Uterus (tissue), 4 donors: ENCODE results near the gene DBP. TPM values are rescaled to one million over a fixed set of nuclear protein-coding genes. Genes with fewer than 3 reads are reported as not detected.
"Not testable (repeated sequence)": the region's sequence is repeated elsewhere in the genome, so short reads cannot be mapped to it uniquely, and the experiment has no call there.

Experiments used
- DNase-seq, 2 donors: peaks; one replicate each; pipeline ENCODE4 v3.0.0-alpha.2; 2019 to 2020
- H3K27ac ChIP-seq, 2 donors: fragments of 200-600 bp; sonication (generic); 1 replicate in 1 of 2; 2 replicates in 1 of 2; pipeline ENCODE4 v1.5.1; 2016 to 2018
- H3K27me3 ChIP-seq, 2 donors: fragments of 200-600 bp; sonication (generic); one replicate each; pipeline ENCODE4 v1.5.1; 2018 to 2019; ENCODE audit warnings: control low read depth in 1 of 2
- H3K36me3 ChIP-seq, 2 donors: fragments of 200-600 bp; sonication (generic); one replicate each; pipeline ENCODE4 v1.5.1; 2019; ENCODE audit warnings: control low read depth in 1 of 2
- H3K4me1 ChIP-seq, 2 donors: fragments of 200-600 bp; sonication (generic); one replicate each; pipeline ENCODE4 v1.5.1; 2018 to 2019; ENCODE audit warnings: control low read depth in 1 of 2
- H3K4me3 ChIP-seq, 2 donors: fragments of 200-600 bp; sonication (generic); 1 replicate in 1 of 2; 2 replicates in 1 of 2; pipeline ENCODE4 v1.5.1; 2018 to 2019; ENCODE audit warnings: mild to moderate bottlenecking in 1 of 2
- H3K9me3 ChIP-seq, 2 donors: fragments of 200-600 bp; sonication (generic); one replicate each; pipeline ENCODE4 v1.5.1; 2019; ENCODE audit warnings: control low read depth in 1 of 2
- POLR2A ChIP-seq, 2 donors: fragments of 450-650 bp; IDR thresholded peaks; one replicate each; pipeline ENCODE4 v1.6.1; 2016; ENCODE audit warnings: antibody characterized with exemption in 2 of 2, mild to moderate bottlenecking in 1 of 2, moderate library complexity in 1 of 2
- intact Hi-C: fragments of 100-400 bp; cut with DNase I; formaldehyde crosslinking; loops from one replicate; pipeline ENCODE4 v1.15.1; 2023; ENCODE audit warnings: low total_unique reads
- total RNA-seq, 4 donors: library from RNA; depleted of rRNA in 3 of 4; stranded (reverse); fragments of >200 nt in 3 of 4; gene quantifications; one replicate each; pipeline versions ENCODE4 v1.1.0 to v1.2.4, GENCODE V29; 2014 to 2023
- TF ChIP-seq, protein P1 (sequence below), 4 experiments: fragments of 200-600 bp in 2 of 4; fragments of 450-650 bp in 2 of 4; sonication (generic) in 2 of 4; IDR thresholded peaks; one replicate each; pipeline ENCODE4 v1.5.1; 2016 to 2019; ENCODE audit warnings: antibody characterized with exemption in 4 of 4, mild to moderate bottlenecking in 2 of 4, moderate library complexity in 1 of 4
- donor health status: DM: yes; HTN: yes; CAD: no.

DBP gene
- total RNA-seq, 4 donors from 2014 or later, result 3.1 to 29.8 (median 11.3) TPM; not detected in 1

DNA sequence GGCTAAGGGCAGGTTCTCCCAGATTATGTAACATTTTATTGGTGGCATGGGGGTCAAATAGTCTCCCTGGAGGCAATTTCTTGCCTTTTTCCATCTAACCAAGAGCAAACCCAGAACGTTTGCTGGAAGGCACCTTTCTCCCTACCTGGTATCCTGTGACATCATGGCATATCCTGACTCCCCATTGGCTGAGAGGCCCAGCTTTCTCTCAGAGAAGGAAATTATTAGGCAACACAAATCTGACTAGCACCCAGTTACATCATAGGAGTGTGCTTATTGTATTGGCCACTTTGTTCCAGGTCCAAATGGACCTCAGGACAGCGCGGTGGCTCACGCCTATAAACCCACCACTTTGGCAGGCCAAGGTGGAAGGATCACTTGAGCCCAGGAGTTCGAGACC, 22.6 kb upstream of the DBP start:
- TF ChIP-seq, protein P1, sequence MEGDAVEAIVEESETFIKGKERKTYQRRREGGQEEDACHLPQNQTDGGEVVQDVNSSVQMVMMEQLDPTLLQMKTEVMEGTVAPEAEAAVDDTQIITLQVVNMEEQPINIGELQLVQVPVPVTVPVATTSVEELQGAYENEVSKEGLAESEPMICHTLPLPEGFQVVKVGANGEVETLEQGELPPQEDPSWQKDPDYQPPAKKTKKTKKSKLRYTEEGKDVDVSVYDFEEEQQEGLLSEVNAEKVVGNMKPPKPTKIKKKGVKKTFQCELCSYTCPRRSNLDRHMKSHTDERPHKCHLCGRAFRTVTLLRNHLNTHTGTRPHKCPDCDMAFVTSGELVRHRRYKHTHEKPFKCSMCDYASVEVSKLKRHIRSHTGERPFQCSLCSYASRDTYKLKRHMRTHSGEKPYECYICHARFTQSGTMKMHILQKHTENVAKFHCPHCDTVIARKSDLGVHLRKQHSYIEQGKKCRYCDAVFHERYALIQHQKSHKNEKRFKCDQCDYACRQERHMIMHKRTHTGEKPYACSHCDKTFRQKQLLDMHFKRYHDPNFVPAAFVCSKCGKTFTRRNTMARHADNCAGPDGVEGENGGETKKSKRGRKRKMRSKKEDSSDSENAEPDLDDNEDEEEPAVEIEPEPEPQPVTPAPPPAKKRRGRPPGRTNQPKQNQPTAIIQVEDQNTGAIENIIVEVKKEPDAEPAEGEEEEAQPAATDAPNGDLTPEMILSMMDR (IDR thresholded peaks at IDR 0.05), result no peak
- no peak for TF ChIP-seq POLR2A (IDR thresholded peaks at IDR 0.05)
- no peaks in the 10 kb centered on the region for H3K36me3 ChIP-seq
- intact Hi-C loops, result no loop called here

DNA sequence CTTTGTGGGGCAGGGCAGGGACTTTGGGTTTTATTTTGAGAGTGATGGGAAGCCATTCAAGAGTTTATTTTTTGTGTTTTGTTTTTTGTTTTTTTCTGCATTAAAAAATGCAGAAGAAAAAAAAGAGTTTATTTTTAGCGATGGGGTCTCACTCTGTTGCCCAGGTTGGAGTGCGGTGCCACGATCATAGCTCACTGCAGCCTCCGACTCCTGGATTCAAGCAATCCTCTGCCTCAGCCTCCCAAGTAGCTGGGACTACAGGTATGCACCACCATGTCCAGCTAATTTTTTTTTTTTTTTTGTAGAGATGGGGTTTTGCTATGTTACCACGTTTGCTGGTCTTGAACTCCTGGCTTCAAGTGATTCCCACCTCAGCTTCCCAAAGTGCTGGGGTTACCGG, 21.3 kb upstream of the DBP start:
- H3K36me3 ChIP-seq, result no peaks in the 10 kb centered on the region
- intact Hi-C loops, result no loop called here
- H3K9me3 ChIP-seq, result no peaks in the 10 kb centered on the region
- H3K27me3 ChIP-seq, result no peaks in the 10 kb centered on the region
- H3K27ac ChIP-seq, result no peak overlapping the region
- no peak for DNase-seq
- no peaks in the 10 kb centered on the region for H3K4me1 ChIP-seq
- no peak overlapping the region for H3K4me3 ChIP-seq
- TF ChIP-seq, protein P1 (IDR thresholded peaks at IDR 0.05), result no peak
- no peak for TF ChIP-seq POLR2A (IDR thresholded peaks at IDR 0.05)

More for the DNA sequence above, 22.6 kb upstream of the DBP start:
- H3K4me3 ChIP-seq, result no peak overlapping the region
- H3K4me1 ChIP-seq, result no peaks in the 10 kb centered on the region
- H3K9me3 ChIP-seq, result no peaks in the 10 kb centered on the region
- no peak overlapping the region for H3K27ac ChIP-seq
- no peak for DNase-seq
- no peaks in the 10 kb centered on the region for H3K27me3 ChIP-seq

DNA sequence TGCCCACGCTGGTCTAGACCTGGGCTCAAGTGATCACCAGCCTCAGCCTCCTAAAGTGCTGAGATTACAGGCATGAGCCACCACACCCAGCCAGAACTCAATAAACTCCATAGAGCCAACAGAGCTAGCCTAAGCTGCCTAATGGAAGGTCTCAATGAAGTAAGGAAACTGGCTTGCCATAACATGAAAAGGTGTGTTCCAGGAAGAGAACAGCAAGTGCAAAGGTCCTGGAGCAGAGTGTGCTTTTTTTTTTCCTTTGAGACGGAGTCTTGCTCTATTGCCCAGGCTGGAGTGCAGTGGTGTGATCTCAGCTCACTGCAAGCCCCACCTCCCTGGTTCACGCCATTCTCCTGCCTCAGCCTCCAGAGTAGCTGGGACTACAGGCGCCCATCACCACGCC, 20.6 kb upstream of the DBP start:
- H3K27me3 ChIP-seq, H3K9me3 ChIP-seq, DNase-seq, H3K4me1 ChIP-seq, H3K36me3 ChIP-seq, intact Hi-C loops, H3K27ac ChIP-seq, H3K4me3 ChIP-seq: not testable (repeated sequence)

DNA sequence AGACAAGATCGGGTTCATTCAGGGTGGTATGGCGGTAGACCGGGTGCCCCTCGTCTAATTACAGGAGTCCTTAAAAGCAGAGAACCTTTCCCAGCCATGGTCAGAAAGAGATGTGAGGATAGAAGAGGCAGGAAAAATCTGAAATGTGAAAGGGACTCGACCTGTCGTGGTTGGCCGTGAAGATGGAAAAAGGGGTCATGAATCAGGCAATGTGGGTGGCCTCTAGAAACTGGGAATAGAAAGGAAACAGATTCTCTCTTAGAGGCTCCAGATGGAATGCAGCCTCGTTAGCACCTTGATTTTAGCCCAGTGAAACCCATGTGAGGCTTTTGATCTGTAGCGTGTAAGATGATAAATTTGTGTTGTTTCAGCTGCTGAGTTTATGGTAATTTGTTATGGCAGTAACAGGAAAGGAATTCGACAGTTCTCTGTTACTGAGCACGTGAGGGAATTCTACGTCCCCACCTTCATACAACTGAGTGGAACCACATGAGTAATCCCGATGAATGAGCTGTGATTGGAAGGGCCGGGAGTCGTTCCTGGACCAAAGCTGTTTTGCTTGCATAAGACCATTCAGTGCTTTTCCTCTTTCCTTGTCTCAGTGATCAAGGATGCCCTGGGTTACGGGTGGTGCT, 19.8 kb upstream of the DBP start:
- DNase-seq, result no peak
- Histone ChIP-seq H3K36me3 (no peaks in the 10 kb centered on the region), H3K27ac (no peak overlapping the region), H3K27me3 (no peaks in the 10 kb centered on the region), H3K9me3 (no peaks in the 10 kb centered on the region), H3K4me1 (no peaks in the 10 kb centered on the region), H3K4me3 (no peak overlapping the region)
- intact Hi-C loops, result no loop called here
- TF ChIP-seq, protein P1 (IDR thresholded peaks at IDR 0.05), result no peak
- no peak for TF ChIP-seq POLR2A (IDR thresholded peaks at IDR 0.05)

DNA sequence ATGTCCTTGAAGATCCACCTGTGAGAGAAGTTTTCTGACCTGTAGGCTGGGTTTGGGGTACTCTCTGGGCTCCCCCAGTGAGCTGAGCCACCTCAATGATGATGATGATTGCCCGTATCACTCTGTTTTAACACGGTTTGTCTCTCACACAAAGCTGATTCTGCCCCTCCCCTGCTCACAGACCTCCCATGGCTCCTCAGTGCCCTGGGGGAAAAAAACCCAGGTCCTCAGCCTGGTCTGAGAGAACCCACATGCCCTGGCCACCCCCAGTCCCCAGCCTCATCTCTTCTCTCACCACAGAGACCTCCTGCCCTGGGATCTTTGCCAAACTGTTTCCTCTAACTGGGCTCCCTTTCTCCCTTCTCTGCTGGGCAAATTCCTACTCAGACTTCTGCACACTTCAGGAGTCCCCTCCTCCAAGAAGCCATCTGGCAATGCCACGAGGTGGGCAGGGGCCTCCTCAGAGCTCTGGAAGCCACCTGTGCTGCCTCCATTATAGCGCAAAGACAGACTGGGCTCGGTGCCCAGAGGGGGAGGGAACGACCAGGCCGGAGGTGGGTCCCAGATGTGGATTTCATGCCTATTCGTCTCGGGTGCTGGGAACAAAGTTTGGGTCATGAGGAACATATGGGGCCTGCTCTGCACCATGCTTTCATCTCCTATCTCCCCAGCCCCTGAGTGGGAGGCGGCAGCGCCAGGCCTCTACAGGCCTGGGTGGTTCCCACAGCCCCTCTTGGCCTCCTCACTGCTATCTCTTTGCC, 17.3 kb upstream of the DBP start:
- TF ChIP-seq, protein P1 (IDR thresholded peaks at IDR 0.05), result no peak
- no peak for TF ChIP-seq POLR2A (IDR thresholded peaks at IDR 0.05)
- intact Hi-C loops, result no loop called here
- no peaks in the 10 kb centered on the region for H3K9me3 ChIP-seq
- H3K36me3 ChIP-seq, result no peaks in the 10 kb centered on the region
- DNase-seq, result no peak
- no peak overlapping the region for H3K4me3 ChIP-seq
- no peak overlapping the region for H3K27ac ChIP-seq
- no peaks in the 10 kb centered on the region for H3K27me3 ChIP-seq
- no peaks in the 10 kb centered on the region for H3K4me1 ChIP-seq
